KMS-11 (cell line): ENCODE results near the gene FSHB.
"Not testable (repeated sequence)": the region's sequence is repeated elsewhere in the genome, so short reads cannot be mapped to it uniquely, and the experiment has no call there.

ENCODE experiments used
- H2AFZ ChIP-seq: fragments of 200-600 bp; sonication (generic); 2 replicates; pipeline ENCODE4 v1.6.1; 2016; ENCODE audit warnings: antibody characterized with exemption, mixed run types, low read depth
- H3K27ac ChIP-seq: fragments of 200-600 bp; sonication (generic); 2 replicates; pipeline ENCODE4 v1.6.1; 2016; ENCODE audit warnings: mild to moderate bottlenecking, mixed run types
- H3K27me3 ChIP-seq: fragments of 200-600 bp; sonication (generic); 2 replicates; pipeline ENCODE4 v1.6.1; 2017; ENCODE audit warnings: mild to moderate bottlenecking, low read depth, mixed run types, moderate library complexity; ENCODE audit not compliant: insufficient read depth
- H3K36me3 ChIP-seq: fragments of 200-600 bp; sonication (generic); 2 replicates; pipeline ENCODE4 v1.6.1; 2017; ENCODE audit warnings: mild to moderate bottlenecking, mixed run types; ENCODE audit not compliant: insufficient read depth
- H3K4me1 ChIP-seq: fragments of 200-600 bp; sonication (generic); 2 replicates; pipeline ENCODE4 v1.6.1; 2016; ENCODE audit warnings: mild to moderate bottlenecking, low read depth, mixed run types; ENCODE audit not compliant: poor library complexity, severe bottlenecking
- H3K4me2 ChIP-seq: fragments of 200-600 bp; sonication (generic); 2 replicates; pipeline ENCODE4 v1.7.0; 2016; ENCODE audit warnings: mild to moderate bottlenecking, mixed run types
- H3K4me3 ChIP-seq: fragments of 200-600 bp; sonication (generic); IDR thresholded peaks from 2 replicates; pipeline ENCODE4 v1.6.1; 2017; ENCODE audit warnings: low read depth, low read length, mixed read lengths; ENCODE audit not compliant: insufficient read depth
- H3K79me2 ChIP-seq: fragments of 200-600 bp; sonication (generic); 2 replicates; pipeline ENCODE4 v1.6.1; 2016; ENCODE audit warnings: low read depth, mixed run types; ENCODE audit not compliant: insufficient read depth
- H3K9ac ChIP-seq: fragments of 200-600 bp; sonication (generic); 2 replicates; pipeline ENCODE4 v1.6.1; 2016; ENCODE audit warnings: mild to moderate bottlenecking, mixed run types
- H4K20me1 ChIP-seq: fragments of 200-600 bp; sonication (generic); 2 replicates; pipeline ENCODE4 v1.6.1; 2016; ENCODE audit warnings: mild to moderate bottlenecking, mixed run types; ENCODE audit not compliant: insufficient read depth
- CTCF ChIP-seq: fragments of 200-600 bp; sonication (generic); conservative IDR thresholded peaks from 2 replicates; pipeline ENCODE4 v1.6.1; 2017; ENCODE audit warnings: low read depth, mild to moderate bottlenecking, antibody characterized with exemption, low read length, moderate library complexity, mixed read lengths

Gene FSHB

GRCh38 chr11:30197869-30198268 lies 32.9 kb upstream of the FSHB start:
- Histone ChIP-seq H3K9ac (no peak overlapping the region), H3K4me2 (no peak overlapping the region), H2AFZ (no peak overlapping the region), H3K27ac (no peak overlapping the region), H3K4me3 (no peak overlapping the region), H3K27me3 (no peaks in the 10 kb centered on the region), H3K36me3 (no peaks in the 10 kb centered on the region), H3K4me1 (no peaks in the 10 kb centered on the region), H4K20me1 (no peaks in the 10 kb centered on the region), H3K79me2 (no peaks in the 10 kb centered on the region)
- TF ChIP-seq CTCF: no peak

GRCh38 chr11:30202989-30203388 lies 27.8 kb upstream of the FSHB start:
- not testable (repeated sequence) for H3K27me3 ChIP-seq, H3K4me2 ChIP-seq, H3K4me1 ChIP-seq, H2AFZ ChIP-seq, H3K79me2 ChIP-seq, H3K9ac ChIP-seq, H3K36me3 ChIP-seq, H3K4me3 ChIP-seq, H3K27ac ChIP-seq, H4K20me1 ChIP-seq

DNA sequence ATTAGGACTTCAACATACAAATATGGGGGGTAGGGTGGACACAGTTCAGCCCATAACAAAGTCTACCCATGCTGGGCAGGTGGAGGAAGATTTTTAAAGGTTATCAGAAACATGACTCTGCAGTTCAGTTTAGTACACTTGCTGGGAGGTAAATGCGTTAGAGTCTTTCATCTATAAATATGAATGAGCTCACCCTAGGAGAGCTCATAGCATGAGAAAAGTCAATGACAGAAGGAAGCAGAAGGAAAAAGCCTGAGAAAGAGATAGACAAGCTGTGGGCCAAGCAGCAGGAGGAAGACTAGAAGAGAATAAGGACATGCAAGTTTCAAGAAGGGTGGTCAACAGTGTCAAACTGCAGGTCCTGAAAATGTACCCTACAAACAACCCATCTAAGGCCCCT lies 27.0 kb upstream of the FSHB start:
- H3K36me3 ChIP-seq: no peaks in the 10 kb centered on the region
- no peaks in the 10 kb centered on the region for H3K27me3 ChIP-seq
- no peak overlapping the region for H3K4me2 ChIP-seq
- H3K27ac ChIP-seq: no peak overlapping the region
- no peaks in the 10 kb centered on the region for H4K20me1 ChIP-seq
- H3K79me2 ChIP-seq: no peaks in the 10 kb centered on the region
- no peak overlapping the region for H2AFZ ChIP-seq
- no peak for TF ChIP-seq CTCF
- H3K4me3 ChIP-seq: no peak overlapping the region
- no peak overlapping the region for H3K9ac ChIP-seq
- no peaks in the 10 kb centered on the region for H3K4me1 ChIP-seq

DNA sequence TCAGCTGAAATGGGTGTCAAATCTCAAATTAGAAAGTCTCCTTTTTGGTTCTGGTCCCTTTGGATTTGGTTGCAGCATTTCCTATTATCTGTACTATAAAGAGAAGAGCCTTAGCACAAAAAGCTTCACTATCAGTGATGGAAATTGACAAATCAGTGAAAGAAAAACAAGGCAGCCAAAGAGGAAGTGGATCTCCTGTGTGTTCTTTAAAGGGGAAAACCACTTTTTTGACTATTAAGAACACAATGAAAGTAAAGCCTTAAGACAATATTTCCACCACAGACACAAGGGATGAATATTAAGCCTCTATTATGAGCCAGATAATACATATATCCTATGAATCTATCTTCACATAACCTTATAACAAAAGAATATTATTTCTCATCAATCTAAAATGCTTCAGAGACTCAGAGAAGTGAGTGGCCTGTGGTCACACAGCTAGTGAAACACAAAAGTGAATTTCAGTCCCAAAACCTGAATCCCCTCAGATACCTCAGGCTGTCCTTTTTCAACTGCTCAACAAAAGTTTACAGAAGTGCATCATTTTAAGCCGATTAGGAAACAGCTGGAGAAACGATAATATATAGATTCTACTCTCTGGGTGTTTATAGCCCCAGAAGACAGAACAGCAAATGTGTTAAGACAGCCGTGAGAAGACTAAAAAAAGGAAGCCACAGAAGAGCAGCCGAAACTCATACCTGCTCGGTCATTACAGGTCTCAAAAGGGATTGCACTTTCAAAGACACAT lies 24.4 kb upstream of the FSHB start:
- Histone ChIP-seq H3K4me2 (no peak overlapping the region), H2AFZ (no peak overlapping the region)

More for the DNA sequence above, 24.4 kb upstream of the FSHB start:
- H3K4me3 ChIP-seq: no peak overlapping the region
- H3K4me1 ChIP-seq: no peaks in the 10 kb centered on the region
- no peaks in the 10 kb centered on the region for H3K36me3 ChIP-seq
- no peak for TF ChIP-seq CTCF
- no peaks in the 10 kb centered on the region for H3K79me2 ChIP-seq
- no peak overlapping the region for H3K27ac ChIP-seq
- no peaks in the 10 kb centered on the region for H4K20me1 ChIP-seq
- no peak overlapping the region for H3K9ac ChIP-seq
- H3K27me3 ChIP-seq: no peaks in the 10 kb centered on the region
